ENCODE measurements around the gene CRYBG1. TPM values are rescaled to one million over a fixed set of nuclear protein-coding genes. Genes with fewer than 3 reads are reported as not detected.

Gene CRYBG1
- total and polyA plus RNA-seq, 10 of the 15 experiments (the other 5 are each of a cell fraction or from before 2014, with no cell fraction given): 6.5 to 57.0 (median 25.2) TPM

- no peak overlapping the region for H3K4me3 ChIP-seq
- 95% methylated on average over 4 of the region's 4 CpGs for WGBS (ENCODE audit: insufficient coverage, insufficient replicate concordance, low lambda C conversion rate, missing lambda C conversion rate)
- no peaks in the 10 kb centered on the region for H4K20me1 ChIP-seq (ENCODE audit: control insufficient read depth, insufficient read depth)
- no TSS peak for BruUV-seq (replicated peaks)
- no peak for DNase-seq (ENCODE audit: low read depth, low spot score)
- no peaks in the 10 kb centered on the region for H3K79me2 ChIP-seq (ENCODE audit: control insufficient read depth, insufficient read depth, low read length)
- ATAC-seq: no peak
- no peak overlapping the region for H3K9ac ChIP-seq (ENCODE audit: control insufficient read depth, insufficient read depth, low read length)
- H3K4me1 ChIP-seq (ENCODE audit: control insufficient read depth, insufficient read depth, low read length): no peaks in the 10 kb centered on the region
- SMC1A ChIA-PET (ENCODE audit: uncharacterized antibody, unreplicated experiment): interaction anchor here (1.5 to 2.6 kb wide), 4 partner anchors 124 to 410 kb away, joined by 5 to 12 read pairs (median 7); no protein-coding TSS in a partner anchor
- CTCF ChIA-PET: interaction anchor here (1.1 to 16.5 kb wide), 4 partner anchors 7 to 428 kb away, joined by 3 to 403 read pairs (median 6); no protein-coding TSS in a partner anchor
- RAD21 ChIA-PET (ENCODE audit: unreplicated experiment): interaction anchor here (0.9 to 1.3 kb wide), 2 partner anchors 124 to 127 kb away, joined by 3 to 5 read pairs; no protein-coding TSS in a partner anchor
- in situ Hi-C loops (cut with MboI): loop anchor here (5.0 kb wide), 2 partner anchors 122 to 237 kb away; no protein-coding TSS in a partner anchor
- H3K9me3 ChIP-seq (replicated peaks; ENCODE audit: control insufficient read depth, insufficient read depth, low read length): no peaks in the 10 kb centered on the region
- intact Hi-C loops (cut with micrococcal nuclease; ENCODE audit: unreplicated experiment): no loop called here
- H3K36me3 ChIP-seq (ENCODE audit: control insufficient read depth in 2 of 2, insufficient read depth in 2 of 2, low read length in 1 of 2): peaks cover 0 to 11% of the 10 kb centered on the region in 2 experiments
- FAIRE-seq: no peak
- H3K27me3 ChIP-seq (replicated peaks in 1 of 2; ENCODE audit: control insufficient read depth in 2 of 2, insufficient read depth in 2 of 2, low read length in 1 of 2): no peaks in the 10 kb centered on the region
- no peak overlapping the region for H2AFZ ChIP-seq (ENCODE audit: control insufficient read depth, low read depth, low read length)
- POLR2A ChIA-PET: no interaction called here
- no peak overlapping the region for H3K27ac ChIP-seq (ENCODE audit: control insufficient read depth, insufficient read depth)
- TF ChIP-seq NFIC (IDR thresholded peaks at IDR 0.05; ENCODE audit: low read depth, low read length) (no peak), ATF2 (IDR thresholded peaks at IDR 0.05; ENCODE audit: low read length) (no peak), RFX5 (IDR thresholded peaks at IDR 0.05; ENCODE audit: low read depth, low read length) (no peak), CREM (IDR thresholded peaks at IDR 0.05; ENCODE audit: low read depth) (no peak), BCL11A (IDR thresholded peaks at IDR 0.05; ENCODE audit: low read depth, low read length) (no peak), NFYA (IDR thresholded peaks at IDR 0.05; ENCODE audit: borderline replicate concordance, low read depth, low read length) (no peak), CEBPZ (IDR thresholded peaks at IDR 0.05; ENCODE audit: low read depth, low read length) (no peak), TAF1 (IDR thresholded peaks at IDR 0.05; ENCODE audit: borderline replicate concordance, low read depth, low read length) (no peak), CBX3 (IDR thresholded peaks at IDR 0.05; ENCODE audit: borderline replicate concordance, low read depth) (no peak), SPI1 (IDR thresholded peaks at IDR 0.05; ENCODE audit: borderline replicate concordance, insufficient read depth, low read depth, low read length) (no peak), ZZZ3 (IDR thresholded peaks at IDR 0.05; ENCODE audit: control insufficient read depth, insufficient read length, low read depth) (no peak)
- H3K4me2 ChIP-seq (ENCODE audit: control insufficient read depth, insufficient read depth): no peak overlapping the region
Measured at GRCh38 chr6:106569428-106569827, 208.9 kb downstream of the CRYBG1 start.
